Hepatocyte (in vitro differentiated cells): ENCODE results near the gene RTN4RL1. TPM values are rescaled to one million over a fixed set of nuclear protein-coding genes. Genes with fewer than 3 reads are reported as not detected.

ENCODE experiments used
- DNase-seq: peaks from one replicate; pipeline ENCODE4 v3.0.0-alpha.2; 2016; ENCODE audit warnings: low spot score
- H2AFZ ChIP-seq: fragments of 200-600 bp; sonication (generic); 2 replicates; pipeline ENCODE4 v1.6.0; 2016; ENCODE audit warnings: antibody characterized with exemption, mild to moderate bottlenecking
- H3K27ac ChIP-seq: fragments of 200-600 bp; sonication (generic); 2 replicates; pipeline ENCODE4 v1.5.1; 2016; ENCODE audit warnings: mild to moderate bottlenecking
- H3K27me3 ChIP-seq: fragments of 200-600 bp; sonication (generic); 2 replicates; pipeline ENCODE4 v1.6.1; 2016
- H3K36me3 ChIP-seq: fragments of 200-600 bp; sonication (generic); replicated peaks from 2 replicates; pipeline ENCODE4 v1.5.1; 2016; ENCODE audit warnings: low read depth; ENCODE audit not compliant: insufficient read depth
- H3K4me1 ChIP-seq: fragments of 200-600 bp; sonication (generic); 2 replicates; pipeline ENCODE4 v1.5.1; 2016; ENCODE audit warnings: mild to moderate bottlenecking, moderate library complexity; ENCODE audit not compliant: insufficient read depth
- H3K4me2 ChIP-seq: fragments of 200-600 bp; sonication (generic); 2 replicates; pipeline ENCODE4 v1.6.0; 2016
- H3K4me3 ChIP-seq: fragments of 200-600 bp; sonication (generic); 2 replicates; pipeline ENCODE4 v1.5.1; 2016; ENCODE audit warnings: mild to moderate bottlenecking
- H3K79me2 ChIP-seq: fragments of 200-600 bp; sonication (generic); 2 replicates; pipeline ENCODE4 v1.6.0; 2017; ENCODE audit warnings: mild to moderate bottlenecking
- H3K9me2 ChIP-seq: fragments of 200-600 bp; sonication (generic); replicated peaks from 2 replicates; pipeline ENCODE4 v1.6.0; 2017; ENCODE audit warnings: mild to moderate bottlenecking; ENCODE audit not compliant: insufficient read depth
- H3K9me3 ChIP-seq: fragments of 200-600 bp; sonication (generic); 2 replicates; pipeline ENCODE4 v1.5.1; 2016; ENCODE audit warnings: low read depth, mild to moderate bottlenecking
- H4K20me1 ChIP-seq: fragments of 200-600 bp; sonication (generic); 2 replicates; pipeline ENCODE4 v1.6.0; 2016; ENCODE audit warnings: mild to moderate bottlenecking; ENCODE audit not compliant: insufficient read depth, poor library complexity, severe bottlenecking
- EZH2 ChIP-seq: fragments of 200-600 bp; sonication (generic); IDR thresholded peaks from 2 replicates; pipeline ENCODE4 v1.6.1; 2016; ENCODE audit warnings: antibody characterized with exemption, mild to moderate bottlenecking, borderline replicate concordance
- EZH2phosphoT487 ChIP-seq: fragments of 200-600 bp; sonication (generic); IDR thresholded peaks from one replicate; pipeline ENCODE4 v1.6.1; 2018; ENCODE audit warnings: antibody characterized with exemption, mild to moderate bottlenecking, low read depth, moderate library complexity; ENCODE audit not compliant: unreplicated experiment, severe bottlenecking
- WGBS: methylation state at CpG from one replicate; pipeline ENCODE4 v1.1.6; 2016; ENCODE audit warnings: low lambda C conversion rate; ENCODE audit errors: missing lambda C conversion rate; 5-methylcytosine and 5-hydroxymethylcytosine counted together
- polyA plus RNA-seq: library from polyadenylated mRNA; unstranded; fragments of >200 nt; fragmentation: Nextera tagmentation; extraction: Ambion mirVana; gene quantifications from 2 replicates; pipeline ENCODE4 v1.2.1, GENCODE V29; 2016
- total RNA-seq: library from RNA; depleted of rRNA; stranded (reverse); fragments of >200 nt; gene quantifications from 2 replicates; pipeline ENCODE4 v1.2.3, GENCODE V29; 2014
- TF ChIP-seq, protein P1 (sequence below): fragments of 200-600 bp; sonication (generic); IDR thresholded peaks from 2 replicates; pipeline ENCODE4 v1.5.1; 2016; ENCODE audit warnings: antibody characterized with exemption, mild to moderate bottlenecking; ENCODE audit not compliant: poor library complexity

Gene RTN4RL1
- total and polyA plus RNA-seq, 2 experiments from 2014 or later = 0.53 to 1.4 TPM

DNA sequence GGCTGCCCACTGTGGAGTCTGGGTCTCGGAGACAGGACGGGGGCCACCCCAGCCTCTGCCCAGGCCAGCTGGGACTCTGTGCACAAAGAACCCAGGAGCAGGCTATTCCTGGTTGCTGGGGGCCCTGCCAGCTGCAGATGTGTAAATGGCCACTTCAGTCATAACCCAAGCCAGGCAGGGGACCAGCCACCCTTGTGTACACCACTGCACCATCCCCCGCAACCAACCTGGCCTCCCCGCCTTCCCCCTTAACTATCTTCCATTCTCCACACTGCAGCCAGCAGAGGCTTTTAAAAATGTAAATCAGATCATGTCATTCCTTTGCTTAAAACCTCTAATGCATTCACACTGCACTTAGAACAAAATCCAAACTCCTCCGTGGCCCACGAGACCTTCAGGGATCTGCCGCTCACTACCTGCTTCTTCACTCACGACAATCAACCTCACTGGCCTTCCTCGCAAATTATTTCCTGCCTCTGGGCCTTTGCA lies 28.3 kb downstream of the RTN4RL1 start:
- TF ChIP-seq EZH2phosphoT487 = no peak
- TF ChIP-seq, protein P1, sequence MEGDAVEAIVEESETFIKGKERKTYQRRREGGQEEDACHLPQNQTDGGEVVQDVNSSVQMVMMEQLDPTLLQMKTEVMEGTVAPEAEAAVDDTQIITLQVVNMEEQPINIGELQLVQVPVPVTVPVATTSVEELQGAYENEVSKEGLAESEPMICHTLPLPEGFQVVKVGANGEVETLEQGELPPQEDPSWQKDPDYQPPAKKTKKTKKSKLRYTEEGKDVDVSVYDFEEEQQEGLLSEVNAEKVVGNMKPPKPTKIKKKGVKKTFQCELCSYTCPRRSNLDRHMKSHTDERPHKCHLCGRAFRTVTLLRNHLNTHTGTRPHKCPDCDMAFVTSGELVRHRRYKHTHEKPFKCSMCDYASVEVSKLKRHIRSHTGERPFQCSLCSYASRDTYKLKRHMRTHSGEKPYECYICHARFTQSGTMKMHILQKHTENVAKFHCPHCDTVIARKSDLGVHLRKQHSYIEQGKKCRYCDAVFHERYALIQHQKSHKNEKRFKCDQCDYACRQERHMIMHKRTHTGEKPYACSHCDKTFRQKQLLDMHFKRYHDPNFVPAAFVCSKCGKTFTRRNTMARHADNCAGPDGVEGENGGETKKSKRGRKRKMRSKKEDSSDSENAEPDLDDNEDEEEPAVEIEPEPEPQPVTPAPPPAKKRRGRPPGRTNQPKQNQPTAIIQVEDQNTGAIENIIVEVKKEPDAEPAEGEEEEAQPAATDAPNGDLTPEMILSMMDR = no peak
- no peak for TF ChIP-seq EZH2
- no peaks in the 10 kb centered on the region for H4K20me1 ChIP-seq
- H3K4me2 ChIP-seq = peak overlapping the region; percentile 95
- no peaks in the 10 kb centered on the region for H3K9me3 ChIP-seq
- no peaks in the 10 kb centered on the region for H3K27me3 ChIP-seq
- H3K4me1 ChIP-seq = peaks cover 46% of the 10 kb centered on the region
- H3K4me3 ChIP-seq = no peak overlapping the region
- 65% methylated on average over 9 of the region's 9 CpGs for WGBS
- H3K79me2 ChIP-seq = no peaks in the 10 kb centered on the region
- no peaks in the 10 kb centered on the region for H3K36me3 ChIP-seq
- no peak overlapping the region for H2AFZ ChIP-seq
- no peak for DNase-seq
- H3K27ac ChIP-seq = peak overlapping the region; percentile 90
- no peaks in the 10 kb centered on the region for H3K9me2 ChIP-seq

DNA sequence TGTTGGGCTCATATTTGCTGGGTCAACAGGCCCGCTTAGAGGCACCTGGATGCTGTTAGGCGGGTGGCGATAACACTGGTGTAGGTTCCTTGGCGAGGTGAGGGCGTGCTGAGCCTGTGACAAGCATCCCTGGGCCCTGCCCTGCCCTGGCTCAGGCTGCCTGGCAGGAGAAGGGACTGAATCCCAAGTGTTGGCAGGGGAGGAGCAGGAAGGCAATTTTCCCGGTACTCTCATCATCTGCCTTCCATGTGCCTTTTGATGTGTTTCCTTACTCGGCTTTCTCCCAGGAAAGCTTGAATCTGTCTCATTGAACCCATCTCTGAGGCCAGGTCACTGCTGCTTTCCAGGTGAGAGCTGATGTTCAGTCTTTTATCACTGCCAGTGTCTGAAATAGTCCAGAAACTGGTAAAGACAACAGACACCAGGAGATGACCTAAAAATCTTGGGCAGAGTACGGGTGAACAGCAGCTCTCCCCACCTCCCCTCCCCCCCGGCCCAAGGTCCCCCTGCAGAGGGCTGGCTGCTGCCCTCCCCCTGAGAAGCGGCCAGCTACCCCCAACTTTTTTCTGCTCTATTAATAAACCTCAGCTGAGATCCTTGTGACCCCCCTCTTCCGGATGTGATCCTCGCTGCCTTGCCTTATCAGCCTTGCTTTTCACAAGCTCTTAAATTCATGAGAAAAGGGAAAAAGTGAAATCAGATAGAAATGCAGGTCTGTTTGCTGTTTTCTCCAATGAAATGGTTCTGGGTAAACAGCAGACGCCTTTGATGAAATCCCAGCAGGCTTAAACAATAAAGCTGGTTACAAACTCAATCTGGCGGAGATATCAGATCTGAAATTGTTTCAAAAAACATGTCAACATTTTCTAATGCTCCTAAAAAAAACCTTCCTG lies 29.0 kb downstream of the RTN4RL1 start:
- Histone ChIP-seq H3K79me2 (no peaks in the 10 kb centered on the region), H3K4me2 (peak overlapping the region; percentile 95), H3K4me3 (no peak overlapping the region), H3K9me3 (no peaks in the 10 kb centered on the region), H2AFZ (no peak overlapping the region), H3K27ac (peak overlapping the region; percentile 10), H4K20me1 (no peaks in the 10 kb centered on the region), H3K27me3 (no peaks in the 10 kb centered on the region), H3K4me1 (peaks cover 46% of the 10 kb centered on the region), H3K9me2 (no peaks in the 10 kb centered on the region), H3K36me3 (no peaks in the 10 kb centered on the region)
- DNase-seq = no peak
- TF ChIP-seq EZH2phosphoT487 (no peak), EZH2 (no peak)
- TF ChIP-seq, protein P1 = no peak
- WGBS = 58% methylated on average over 11 of the region's 14 CpGs

DNA sequence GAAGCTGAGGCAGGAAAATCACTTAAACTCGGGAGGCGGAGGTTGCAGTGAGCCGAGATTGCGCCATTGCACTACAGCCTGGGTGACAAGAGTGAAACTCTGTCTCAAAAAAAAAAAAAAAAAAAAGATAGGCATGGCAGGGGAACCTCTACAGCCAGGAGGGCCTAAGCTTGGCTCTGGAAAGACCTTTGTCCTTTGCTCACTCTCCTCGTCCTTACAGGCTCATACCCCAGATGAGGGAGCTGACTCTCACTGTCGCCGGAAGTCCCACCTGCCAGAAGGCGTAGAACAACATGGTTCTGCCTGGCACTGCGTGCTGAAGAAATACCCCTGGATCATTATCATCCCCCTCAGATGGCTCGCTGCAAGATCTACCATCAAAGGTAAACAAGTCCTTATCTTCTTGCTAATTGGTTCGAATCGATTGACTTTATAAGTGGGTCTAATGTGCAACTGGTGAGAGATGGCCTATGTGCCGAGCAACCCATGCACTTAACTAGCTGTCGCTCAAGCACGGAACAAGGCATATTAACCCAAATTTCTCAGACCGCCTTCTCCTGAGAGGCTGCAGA lies 29.7 kb downstream of the RTN4RL1 start:
- no peak overlapping the region for H3K4me3 ChIP-seq
- H3K36me3 ChIP-seq = no peaks in the 10 kb centered on the region
- H3K79me2 ChIP-seq = no peaks in the 10 kb centered on the region
- H3K9me3 ChIP-seq = no peaks in the 10 kb centered on the region
- H3K27ac ChIP-seq = peak overlapping the region; percentile 40
- WGBS = 66% methylated on average over 13 of the region's 16 CpGs
- H3K4me1 ChIP-seq = peaks cover 46% of the 10 kb centered on the region
- no peaks in the 10 kb centered on the region for H3K9me2 ChIP-seq
- H4K20me1 ChIP-seq = no peaks in the 10 kb centered on the region
- no peak for TF ChIP-seq EZH2
- H2AFZ ChIP-seq = no peak overlapping the region
- peak overlapping the region; percentile 95 for H3K4me2 ChIP-seq
- no peaks in the 10 kb centered on the region for H3K27me3 ChIP-seq
- no peak for DNase-seq

DNA sequence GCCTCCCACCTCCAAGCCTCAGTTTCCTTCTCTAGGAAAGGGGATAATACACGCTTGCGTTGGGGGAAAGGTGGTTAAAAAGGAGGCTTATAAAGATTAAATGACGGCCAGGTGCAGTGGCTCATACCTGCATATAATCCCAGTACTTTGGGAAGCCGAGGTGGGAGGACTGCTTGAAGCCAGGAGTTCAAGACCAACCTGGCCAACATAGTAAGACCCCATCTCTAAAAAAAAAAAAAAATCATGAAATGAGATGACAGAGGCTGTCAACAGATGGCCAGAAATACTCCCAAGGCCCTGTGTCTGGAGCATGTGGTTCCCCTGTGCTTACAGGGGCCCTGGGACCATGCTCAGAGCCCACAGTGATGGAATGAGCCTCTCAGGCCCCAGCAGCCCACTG lies 30.4 kb downstream of the RTN4RL1 start:
- Histone ChIP-seq H4K20me1 (no peaks in the 10 kb centered on the region), H2AFZ (no peak overlapping the region), H3K4me1 (peaks cover 41% of the 10 kb centered on the region), H3K4me2 (no peak overlapping the region), H3K9me3 (no peaks in the 10 kb centered on the region), H3K9me2 (no peaks in the 10 kb centered on the region), H3K4me3 (no peak overlapping the region), H3K79me2 (no peaks in the 10 kb centered on the region), H3K36me3 (no peaks in the 10 kb centered on the region), H3K27me3 (no peaks in the 10 kb centered on the region), H3K27ac (peak overlapping the region; percentile 40)
- no peak for DNase-seq
- WGBS = 93% methylated on average over 4 of the region's 4 CpGs
- TF ChIP-seq EZH2phosphoT487 = no peak
- no peak for TF ChIP-seq EZH2
- TF ChIP-seq, protein P1 = no peak
